ENCODE measurements around the gene NPB.

Gene NPB

DNA sequence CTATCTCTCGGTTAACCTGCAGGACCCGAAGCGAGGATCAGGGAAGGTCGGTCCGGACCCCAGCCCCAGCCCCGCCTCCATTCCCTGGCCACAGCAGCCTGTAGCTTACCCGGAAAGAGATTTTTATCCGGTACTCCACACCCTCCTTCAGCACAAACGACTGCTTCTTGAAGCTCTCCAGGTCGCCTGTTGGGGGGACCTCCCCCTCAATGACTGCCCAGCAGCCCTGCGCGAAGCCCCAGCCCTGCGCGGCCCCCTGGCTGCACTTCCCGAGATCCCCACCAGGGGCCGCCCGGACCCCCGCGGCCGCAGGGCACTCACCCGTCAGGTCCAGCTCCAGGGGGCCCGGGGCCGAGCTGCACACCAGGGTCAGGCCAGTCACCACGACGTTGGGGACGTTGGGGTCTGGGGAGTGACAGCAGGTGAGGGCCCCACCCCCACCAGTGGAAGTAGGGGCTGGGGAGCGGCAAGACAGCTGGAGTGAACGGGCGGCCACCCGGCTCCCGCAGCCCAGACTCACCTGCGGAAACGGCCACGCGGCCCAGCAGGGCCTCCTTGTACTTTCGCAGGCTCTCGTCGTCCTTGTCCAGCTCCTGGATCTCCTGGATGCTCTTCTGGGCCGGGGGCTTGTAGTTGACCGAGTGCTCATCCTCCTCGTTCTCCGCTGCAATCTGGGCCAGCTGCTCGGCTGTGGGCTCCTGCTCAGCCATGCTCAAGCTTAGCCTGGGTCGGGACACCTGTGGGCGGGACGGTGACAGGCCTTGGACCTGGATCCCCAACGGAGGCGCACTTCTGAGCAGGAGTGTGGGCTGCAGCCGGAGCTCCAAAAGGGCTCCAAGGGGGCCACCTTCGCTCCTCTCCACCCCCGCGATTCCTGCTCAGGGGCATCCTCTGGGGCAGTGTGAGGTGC, 32.6 kb upstream of the NPB start:
- DNase-seq (ENCODE audit: low spot score), result no peak

DNA sequence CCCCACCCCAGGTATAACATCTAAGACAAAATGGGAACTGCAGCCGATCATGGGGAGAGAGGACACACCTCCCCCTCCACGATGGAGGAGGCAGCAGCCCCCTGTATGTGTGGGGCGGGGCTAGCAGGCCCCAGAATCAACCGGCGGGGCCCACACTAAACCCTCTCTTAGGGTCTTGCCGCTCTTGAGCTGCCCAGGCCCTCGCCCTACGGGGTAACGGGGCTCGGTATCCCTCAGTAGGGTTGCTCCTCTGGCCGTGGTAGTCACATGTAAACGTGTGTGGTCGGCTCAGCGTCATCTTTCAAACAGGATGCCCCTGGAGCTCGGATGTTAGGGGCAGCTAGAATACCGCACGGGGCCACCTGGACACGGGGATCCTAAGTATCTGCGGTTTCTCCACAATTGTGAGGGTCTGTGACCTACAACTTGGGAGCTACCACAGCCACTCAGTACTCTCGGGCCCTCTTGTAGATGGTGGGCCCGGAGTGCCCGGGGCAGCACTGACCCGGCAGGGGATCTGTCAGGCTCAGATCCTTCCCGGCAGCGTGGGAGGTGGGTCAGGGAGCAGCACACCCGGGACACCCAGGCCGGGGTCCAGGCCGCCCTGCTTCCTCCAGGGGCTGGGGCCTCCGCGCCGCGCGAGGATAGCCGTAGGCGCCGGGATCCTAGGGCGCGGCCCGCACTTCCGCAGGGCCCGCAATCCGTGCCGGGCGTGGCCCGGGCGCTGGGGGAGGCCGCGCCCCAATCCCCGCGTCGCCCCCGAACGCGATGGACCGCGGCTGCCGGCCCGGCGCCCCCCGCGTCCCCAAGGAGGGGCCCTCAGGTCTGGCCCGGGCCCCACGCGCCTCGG, 31.7 kb upstream of the NPB start:
- DNase-seq (ENCODE audit: low spot score), result no peak

DNA sequence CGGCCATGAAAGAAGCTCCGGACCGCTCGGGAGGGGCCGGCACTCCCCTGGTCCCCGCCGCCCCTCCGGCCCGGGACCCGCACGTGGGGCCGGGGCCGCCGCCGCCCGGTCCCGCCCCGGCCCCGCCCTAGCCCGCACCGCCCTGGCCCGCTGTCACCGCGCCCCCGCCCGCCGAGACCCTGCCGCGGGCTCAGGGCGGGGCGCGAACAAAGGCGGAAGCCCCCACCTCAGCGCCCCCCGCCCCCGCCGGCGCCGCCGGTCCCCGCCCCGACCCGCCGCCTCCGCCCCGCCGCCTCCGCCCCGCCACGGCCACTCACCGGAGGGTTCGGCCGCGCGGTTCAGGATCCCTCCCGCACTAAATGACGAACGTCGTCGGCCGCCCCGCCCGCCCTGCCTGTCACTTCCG, 31.1 kb upstream of the NPB start, which contains the start of gene ARHGDIA:
ARHGDIA (minus strand) TSS at position 357 of the 406 bp plus-strand sequence. CDS start 1,407 bp downstream, outside the sequence.
- DNase-seq (ENCODE audit: low spot score), result no peak

DNA sequence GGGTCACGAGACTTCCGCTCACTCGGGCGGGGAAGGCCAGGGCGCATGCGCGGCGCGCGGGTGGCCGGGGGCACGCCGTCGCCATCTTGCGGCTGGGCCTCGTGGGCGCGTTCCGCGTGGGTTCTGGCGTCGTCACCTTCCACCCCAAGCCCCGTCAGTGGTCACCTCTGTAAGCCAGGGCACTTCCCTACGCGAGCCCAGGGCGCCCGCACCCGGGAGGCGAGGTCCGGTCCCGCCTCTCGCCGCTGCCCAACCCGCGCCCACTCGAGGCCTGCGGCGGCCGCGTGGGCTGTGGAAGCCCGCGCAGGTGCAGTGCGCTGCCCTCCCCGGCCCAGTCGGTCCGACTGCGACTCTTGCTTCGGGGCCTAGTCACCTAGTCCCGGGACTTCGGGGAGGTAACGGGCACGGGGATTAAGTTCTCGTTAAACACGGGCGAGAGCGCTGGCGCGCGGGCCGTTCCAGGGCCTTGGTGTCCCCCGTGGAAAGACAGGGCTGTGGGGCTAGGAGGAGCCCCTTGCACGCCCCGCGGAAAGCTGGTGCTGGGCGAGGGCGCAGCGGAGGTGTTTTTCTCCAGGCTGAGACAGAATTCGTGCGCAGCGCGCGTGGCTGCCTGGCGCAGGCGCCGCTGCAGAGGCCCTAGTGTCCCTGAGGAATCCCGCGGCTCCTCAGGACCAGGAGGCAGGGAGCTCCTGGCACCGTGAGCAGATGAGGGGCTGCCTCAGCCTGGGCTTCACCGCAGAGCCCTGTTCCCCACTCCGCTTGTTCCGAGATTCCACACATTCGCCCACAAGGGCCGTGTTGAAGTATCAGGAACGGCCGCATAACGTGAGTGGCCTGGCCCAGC, 30.4 kb upstream of the NPB start:
- DNase-seq (ENCODE audit: low spot score), result peak; percentile 87

DNA sequence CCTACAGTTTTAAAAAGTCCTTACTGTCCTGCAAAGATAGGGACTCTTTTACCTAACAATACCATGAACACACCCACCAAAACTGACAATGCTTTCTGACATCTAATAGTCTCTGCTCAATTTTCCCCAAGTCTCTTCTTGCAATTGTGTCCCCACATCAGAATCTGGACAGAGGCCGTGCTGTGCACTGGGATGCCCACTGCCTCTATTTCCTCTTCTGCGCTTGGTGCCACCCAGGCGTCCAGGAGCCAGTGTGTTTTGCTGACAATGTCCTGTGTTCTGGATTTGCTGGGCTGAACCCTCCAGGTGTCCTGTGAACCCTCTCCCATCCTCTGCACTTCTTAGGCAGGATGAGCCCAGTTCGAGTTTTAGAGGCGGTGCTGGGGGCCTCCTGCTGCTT, 24.5 kb upstream of the NPB start:
- no peak for DNase-seq (ENCODE audit: low spot score)

DNA sequence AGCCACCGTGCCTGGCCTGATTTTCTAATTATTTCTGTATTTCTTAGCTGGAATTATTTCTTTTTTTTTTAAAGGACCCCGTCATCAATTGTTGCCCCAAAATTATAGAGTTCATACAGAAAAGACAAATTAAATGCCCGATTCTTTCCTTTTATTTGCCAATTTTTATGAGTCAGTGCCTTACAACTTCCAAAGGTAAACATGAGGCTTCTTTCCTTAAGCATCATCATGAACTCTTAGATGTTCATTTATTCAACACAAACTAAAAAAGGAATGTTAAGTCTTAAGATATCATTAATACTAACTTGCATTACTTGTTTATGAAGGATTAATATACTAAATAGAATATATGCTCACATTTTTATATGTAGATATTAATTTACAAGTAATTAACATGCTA, 23.7 kb upstream of the NPB start:
- no peak for DNase-seq (ENCODE audit: low spot score)

DNA sequence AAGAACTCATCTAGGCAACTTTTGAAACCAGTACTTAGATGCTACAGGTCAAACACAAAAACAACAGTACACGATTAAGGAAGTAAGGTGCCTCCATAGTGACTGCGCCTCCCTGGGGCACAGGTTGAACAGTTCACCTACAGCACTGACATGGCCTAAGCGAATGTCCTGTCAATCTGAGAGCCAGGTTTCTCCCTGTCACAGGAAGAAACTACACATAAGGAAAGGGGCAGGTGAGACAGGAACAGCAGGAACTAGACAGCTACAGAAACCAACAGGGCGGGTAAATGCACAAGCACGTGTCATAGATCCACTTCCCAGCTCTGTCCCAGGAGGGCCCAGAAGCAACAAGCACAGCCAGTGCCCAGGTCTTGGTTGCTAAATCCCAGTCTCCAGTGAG, 22.9 kb upstream of the NPB start:
- DNase-seq (ENCODE audit: low spot score), result no peak

DNA sequence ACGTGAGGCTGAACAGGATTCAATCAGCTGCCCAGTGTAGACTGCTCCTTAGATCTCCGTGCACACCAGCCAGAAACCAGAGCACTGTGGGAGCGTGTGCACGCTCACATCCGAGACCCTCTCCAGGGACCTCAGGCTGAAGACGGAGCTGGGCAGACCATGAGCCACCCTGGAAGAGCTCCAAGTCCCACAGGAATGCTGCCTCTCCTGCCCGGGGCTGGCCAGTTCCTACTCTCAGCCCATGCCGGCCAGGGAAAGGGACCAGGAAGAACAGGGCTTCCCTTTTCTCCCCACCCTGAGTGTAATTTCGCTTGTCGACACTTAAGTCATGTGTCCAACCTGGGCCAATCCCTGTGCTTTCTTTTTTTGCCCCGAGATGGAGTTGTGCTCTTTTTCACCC, 17.5 kb upstream of the NPB start:
- DNase-seq (ENCODE audit: low spot score), result no peak

DNA sequence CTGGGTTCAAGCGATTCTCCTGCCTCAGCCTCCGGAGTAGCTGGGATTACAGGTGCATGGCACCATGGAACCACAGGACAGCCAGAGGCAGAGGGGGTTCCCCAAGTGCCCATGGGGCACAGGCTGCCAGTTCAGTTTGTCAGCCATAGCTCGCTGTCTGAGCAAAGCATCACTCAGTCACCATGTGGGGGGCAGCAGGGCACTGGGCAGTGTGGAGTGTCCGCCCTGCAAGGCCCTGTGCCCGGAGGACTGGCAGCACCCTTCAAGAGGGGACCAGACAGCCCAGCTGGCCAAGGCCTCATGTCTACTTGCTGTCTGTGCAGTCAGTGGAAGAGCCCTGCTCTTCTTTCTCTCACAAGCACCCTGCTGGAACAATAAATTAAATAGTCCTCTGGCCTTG, 17.1 kb upstream of the NPB start:
- no peak for DNase-seq (ENCODE audit: low spot score)

DNA sequence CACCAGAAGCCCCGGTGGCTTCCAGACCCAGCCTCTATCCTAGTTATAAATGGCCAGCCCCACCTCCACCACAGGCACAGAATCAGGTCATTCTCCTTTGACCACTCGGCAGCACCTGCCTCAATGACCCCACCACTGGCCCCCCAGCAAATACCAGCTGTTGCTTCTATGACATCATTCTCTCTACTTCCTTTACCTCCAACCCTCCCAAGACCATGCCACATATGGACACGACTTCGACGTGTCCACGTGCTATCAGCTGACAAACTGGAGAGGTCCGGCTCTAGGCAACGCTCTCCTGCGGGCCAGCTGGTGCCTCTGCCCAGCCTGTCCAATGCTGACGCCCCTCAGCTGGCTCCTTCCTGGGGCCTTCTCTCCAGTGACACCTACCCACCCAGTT, 16.6 kb upstream of the NPB start:
- DNase-seq (ENCODE audit: low spot score), result no peak

DNA sequence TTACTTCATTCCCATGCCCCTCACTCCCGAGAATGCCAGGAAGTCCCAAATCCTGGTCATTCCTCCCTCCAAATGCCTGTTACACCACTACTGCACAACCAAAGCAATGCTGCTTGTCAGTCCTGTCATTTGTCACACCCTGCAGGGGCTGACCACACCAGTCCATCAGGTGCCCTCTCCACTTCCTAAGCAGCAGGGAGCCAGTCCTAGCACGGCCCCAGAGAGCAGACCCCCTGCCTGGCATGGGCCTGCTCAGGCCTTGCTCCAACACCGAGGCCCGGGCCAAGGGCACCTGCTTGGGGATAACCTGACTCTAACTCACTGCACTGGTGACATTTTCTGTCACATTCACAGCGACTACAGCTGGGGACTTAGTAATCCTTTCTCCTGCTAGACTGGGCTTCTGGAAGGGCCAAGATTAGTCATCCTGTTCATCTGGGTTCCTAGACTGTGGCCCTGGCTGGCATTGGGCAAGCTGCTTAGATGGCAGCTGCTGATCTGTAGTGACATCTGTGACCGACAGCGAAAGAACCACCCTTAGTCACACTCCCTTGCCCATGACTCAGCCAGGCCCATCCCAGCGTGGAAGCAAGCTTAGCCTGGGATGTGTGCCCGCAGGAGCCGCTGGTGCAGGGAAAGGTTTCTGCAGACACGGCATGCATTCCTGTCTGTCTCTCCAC, 16.0 kb upstream of the NPB start:
- peak; percentile 38 for DNase-seq (ENCODE audit: low spot score)

DNA sequence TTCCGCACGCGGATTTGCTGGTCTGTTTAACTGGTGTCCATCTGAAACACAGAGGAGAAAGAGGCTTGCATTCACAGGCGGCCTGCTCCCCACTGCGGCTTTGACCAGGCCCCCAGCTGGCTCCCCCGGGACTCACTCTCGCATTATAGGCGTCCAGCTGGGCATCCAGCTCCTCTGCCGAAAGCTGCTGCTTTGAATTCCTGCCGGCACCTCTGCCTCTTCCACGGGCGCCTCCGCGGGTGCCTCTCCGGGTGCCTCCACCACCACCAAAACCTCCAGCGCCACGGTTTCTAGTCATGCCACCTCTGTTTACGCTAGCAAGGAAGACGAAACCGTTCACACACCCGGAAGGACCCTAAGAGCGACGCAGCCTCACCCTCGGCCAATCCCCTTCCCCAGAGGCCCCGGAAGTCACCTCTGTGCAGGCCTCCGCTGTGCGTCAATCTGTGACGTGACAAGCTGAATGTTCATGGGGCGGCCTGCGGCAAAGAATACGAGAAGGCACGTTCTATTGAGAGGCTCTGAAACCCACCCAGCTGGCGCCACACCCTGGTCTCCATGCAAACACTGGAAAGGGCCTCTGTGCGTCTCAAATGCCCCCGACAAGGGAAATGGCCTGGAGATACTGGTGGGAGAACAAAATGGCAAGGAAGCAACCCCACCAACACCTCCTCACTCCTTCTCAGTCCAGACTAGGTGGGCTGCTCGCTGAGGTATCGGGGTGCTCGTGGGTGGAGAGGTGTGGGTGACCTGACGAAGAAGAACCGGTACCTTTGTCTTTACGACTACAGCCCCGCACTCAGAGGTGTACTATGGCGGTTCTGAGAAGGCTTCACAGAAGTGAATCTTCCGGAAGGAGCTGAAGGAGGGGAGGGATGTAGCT, 13.7 kb upstream of the NPB start:
- no peak for DNase-seq (ENCODE audit: low spot score)

DNA sequence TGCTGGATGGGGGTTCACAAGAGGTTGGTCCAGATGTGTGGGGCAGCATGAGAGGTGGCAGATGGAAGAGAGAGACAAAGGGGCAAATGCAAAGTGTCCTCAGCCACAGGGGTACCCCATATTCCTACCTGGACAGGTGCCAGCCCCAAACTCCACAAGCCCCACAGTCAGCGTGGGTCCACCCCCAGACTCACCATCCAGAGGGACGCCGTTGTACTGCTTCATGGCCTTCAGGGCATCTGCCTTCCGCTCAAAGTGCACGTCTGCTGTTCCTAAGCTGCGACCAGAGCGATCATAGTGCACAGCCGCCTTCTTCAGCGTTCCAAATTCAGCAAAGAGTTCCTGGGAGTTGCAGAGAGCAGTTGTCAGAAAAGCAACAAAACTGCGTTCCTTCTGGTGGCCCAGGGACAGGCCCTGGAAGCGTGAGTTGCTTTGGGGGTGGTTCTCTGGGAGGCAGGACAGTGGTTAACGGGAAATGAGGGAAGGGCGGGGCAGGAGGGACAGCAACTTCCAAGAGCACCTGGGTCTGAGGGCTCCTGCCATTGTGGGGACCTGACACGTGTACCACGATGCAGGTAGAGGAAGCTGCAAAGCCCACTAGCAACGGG, 12.9 kb upstream of the NPB start:
- DNase-seq (ENCODE audit: low spot score), result no peak

DNA sequence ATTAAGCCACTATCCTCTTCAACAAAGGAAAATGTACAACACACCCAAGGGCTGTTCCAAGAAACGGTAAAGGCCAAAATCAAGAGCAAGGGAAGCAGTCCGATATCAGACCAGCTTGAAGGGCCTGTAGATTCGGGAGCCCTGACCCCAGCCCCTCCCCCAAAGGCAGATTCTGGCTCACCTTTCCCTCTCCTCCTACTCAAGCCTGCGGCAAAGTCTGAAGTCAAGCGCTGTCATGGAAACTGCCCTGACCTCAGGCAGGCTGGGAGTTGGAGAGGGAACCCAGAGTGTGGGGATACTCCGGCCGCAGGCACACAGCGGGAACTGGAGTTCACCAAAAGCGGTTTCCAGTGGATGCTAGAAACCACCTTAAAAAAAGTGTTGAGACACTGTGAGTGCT, 12.4 kb upstream of the NPB start:
- DNase-seq (ENCODE audit: low spot score), result no peak

DNA sequence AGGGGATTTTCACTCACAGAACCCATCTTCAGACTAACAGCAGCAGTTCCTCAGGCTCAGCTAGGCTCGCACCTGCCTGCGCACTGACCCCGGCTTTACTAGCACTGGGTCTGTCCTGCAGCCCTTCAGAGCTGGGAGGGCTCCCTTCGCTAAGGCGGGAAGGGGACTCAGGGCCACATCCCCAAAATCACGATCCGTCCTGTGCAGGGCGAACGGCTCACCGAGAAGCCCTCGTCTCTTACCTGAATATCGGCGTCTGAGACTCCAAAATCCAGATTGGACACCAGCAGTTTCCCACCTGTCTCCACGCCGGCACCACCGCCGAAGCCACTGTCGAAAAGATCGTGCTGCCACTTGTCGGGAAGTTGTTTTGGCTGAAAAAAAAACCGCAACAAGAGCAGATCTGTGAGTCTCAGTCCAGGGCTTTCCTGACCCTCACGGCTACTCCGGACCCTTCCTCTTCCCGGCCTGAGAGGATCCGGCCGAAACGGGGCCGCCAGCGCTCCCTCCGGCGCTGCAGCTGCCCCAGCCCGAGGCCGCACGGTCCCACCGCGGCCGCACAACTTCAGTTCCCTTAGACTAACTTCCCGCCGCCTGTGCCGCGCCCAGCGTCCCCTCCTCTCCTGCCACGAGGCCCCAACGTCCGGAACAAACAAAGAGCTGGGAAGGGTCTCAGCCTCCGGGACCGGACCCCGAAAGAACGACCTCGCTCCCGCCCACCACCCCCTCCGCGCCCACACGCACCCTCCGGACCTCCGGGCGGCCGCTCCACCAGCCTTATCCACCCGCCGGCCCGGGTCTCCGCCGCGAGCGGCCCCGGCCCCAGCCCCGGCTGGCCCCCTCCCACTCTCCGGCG, 11.4 kb upstream of the NPB start:
- no peak for DNase-seq (ENCODE audit: low spot score)

DNA sequence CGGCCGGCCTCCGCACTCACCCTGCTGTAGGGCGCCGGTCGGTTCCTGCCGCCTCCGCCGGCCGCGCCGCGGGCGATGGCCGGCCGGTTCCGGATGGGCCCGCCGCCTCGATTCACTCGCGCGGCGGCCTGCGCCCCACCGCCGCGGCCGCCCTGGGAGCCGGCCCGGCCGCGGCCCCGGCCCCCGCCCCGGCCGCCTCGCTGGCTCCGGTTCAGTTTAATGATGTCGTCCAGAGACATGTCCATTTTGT, 10.8 kb upstream of the NPB start:
- no peak for DNase-seq (ENCODE audit: low spot score)

DNA sequence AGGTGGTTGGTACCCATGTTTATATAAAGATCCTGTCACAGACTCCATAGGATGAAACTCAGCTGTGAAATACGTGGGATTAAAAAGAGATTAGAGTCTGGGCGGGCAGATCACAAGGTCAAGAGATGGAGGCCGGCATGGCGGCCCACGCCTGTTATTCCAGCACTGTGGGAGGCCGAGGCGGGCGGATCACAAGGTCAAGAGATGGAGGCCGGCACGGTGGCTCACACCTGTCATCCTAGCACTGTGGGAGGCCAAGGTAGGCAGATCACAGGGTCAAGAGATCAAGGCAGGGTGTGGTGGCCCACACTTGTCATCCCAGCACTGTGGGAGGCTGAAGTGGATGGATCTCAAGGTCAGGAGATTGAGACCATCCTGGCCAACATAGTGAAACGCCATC, 6.6 kb upstream of the NPB start:
- no peak for DNase-seq (ENCODE audit: low spot score)

DNA sequence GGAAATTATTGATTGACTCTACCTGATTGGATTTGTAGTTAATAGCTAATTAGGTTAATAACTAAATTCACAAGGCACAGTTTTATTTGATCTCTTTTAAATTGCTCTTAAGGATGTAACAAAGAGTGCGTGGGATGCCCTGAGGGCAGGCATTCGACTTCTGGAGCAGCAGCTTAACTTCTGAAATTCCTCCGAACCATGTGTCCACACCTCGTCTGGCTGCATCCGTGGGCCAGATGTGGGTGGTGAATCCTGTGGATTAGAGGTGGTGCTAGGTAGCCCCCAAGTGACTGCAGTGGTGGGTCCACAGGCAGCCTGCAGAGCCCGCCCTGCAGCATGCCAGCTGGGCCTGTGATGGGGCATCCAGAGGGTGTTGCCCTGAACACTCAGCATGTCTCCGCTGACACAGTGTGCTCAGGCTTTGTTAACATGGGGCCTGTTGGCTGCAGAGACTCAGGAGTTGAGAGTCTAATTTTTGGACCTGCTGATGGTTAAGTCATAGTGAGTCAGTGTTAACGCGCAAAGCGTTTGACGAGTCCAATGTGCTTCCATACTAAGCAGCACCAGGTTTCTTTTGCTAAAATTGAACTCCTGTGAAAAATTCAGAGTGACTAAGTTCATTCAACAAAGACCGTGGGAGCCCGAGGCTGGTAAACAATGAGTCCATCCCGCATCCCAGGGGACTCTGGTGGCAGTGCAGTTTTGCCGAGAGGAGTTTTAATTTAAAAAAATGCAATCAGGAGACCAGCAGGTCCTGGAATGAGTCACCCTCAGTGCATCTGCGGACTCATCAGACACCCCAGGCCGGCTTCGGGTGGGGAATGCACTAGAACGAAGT, 3.8 kb upstream of the NPB start:
- peak; percentile 48 for DNase-seq (ENCODE audit: low spot score)

DNA sequence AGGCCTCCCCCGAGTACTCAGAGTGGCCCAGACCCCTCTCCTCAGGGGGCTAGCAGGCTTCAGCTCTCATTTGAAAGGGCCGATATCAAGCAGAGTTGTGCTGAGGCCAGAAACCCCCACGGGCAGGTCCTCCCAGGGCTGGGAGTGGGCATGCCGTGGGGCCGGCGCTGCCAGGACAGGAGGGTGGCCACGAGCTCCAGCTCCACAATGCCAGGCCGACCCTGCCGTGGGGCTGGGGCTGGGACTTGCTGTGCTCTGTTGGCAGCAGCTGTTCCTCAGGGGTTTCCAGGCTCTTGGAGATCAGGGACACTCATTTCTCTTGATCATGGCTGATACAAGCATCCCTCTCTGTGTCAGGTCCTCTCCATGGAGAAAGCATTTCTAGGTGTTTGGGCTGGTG, 3.2 kb upstream of the NPB start:
- DNase-seq (ENCODE audit: low spot score), result no peak
